Thyroid gland (tissue), 4 donors: ENCODE measurements around the gene RASD1. TPM values are rescaled to one million over a fixed set of nuclear protein-coding genes. Genes with fewer than 3 reads are reported as not detected.
"Not testable (repeated sequence)": the region's sequence is repeated elsewhere in the genome, so short reads cannot be mapped to it uniquely, and the experiment has no call there.

Experiments used
- DNase-seq, 2 donors: peaks; one replicate each; pipeline ENCODE4 v3.0.0-alpha.2; 2019
- H3K27ac ChIP-seq, 3 donors: fragments of 200-600 bp; sonication (generic); 1 replicate in 2 of 3; 2 replicates in 1 of 3; pipeline ENCODE4 v1.5.1; 2016 to 2019; ENCODE audit warnings: mild to moderate bottlenecking in 1 of 3, moderate library complexity in 1 of 3
- H3K27me3 ChIP-seq: fragments of 200-600 bp; sonication (generic); one replicate; pipeline ENCODE4 v1.5.1; 2019
- H3K36me3 ChIP-seq, 2 donors: fragments of 200-600 bp; sonication (generic); one replicate each; pipeline ENCODE4 v1.5.1; 2016 to 2019
- H3K4me1 ChIP-seq, 2 donors: fragments of 200-600 bp; sonication (generic); one replicate each; pipeline ENCODE4 v1.5.1; 2017 to 2019
- H3K4me3 ChIP-seq, 3 donors: fragments of 200-600 bp; sonication (generic); replicated peaks in 1 of 3; 1 replicate in 2 of 3; 2 replicates in 1 of 3; pipeline ENCODE4 v1.5.1; 2016; ENCODE audit warnings: mild to moderate bottlenecking in 1 of 3
- H3K9me3 ChIP-seq: fragments of 200-600 bp; sonication (generic); one replicate; pipeline ENCODE4 v1.5.1; 2017
- POLR2A ChIP-seq, 2 donors: fragments of 450-650 bp; IDR thresholded peaks; one replicate each; pipeline ENCODE4 v1.6.1; 2017; ENCODE audit warnings: antibody characterized with exemption in 2 of 2, mild to moderate bottlenecking in 2 of 2, moderate library complexity in 1 of 2
- WGBS, 2 donors: methylation state at CpG; one replicate each; pipeline ENCODE4 v1.1.5; 2017; 5-methylcytosine and 5-hydroxymethylcytosine counted together
- intact Hi-C: fragments of 100-400 bp; cut with DNase I; formaldehyde crosslinking; loops from one replicate; pipeline ENCODE4 v1.15.1; 2023
- total RNA-seq, 4 donors: library from RNA; depleted of rRNA; stranded (reverse); fragments of >200 nt; gene quantifications; one replicate each; pipeline ENCODE4 v1.2.3, GENCODE V29; 2016
- TF ChIP-seq, protein P1 (sequence below), 6 experiments: fragments of 200-600 bp in 3 of 6; fragments of 450-650 bp in 3 of 6; sonication (generic) in 3 of 6; IDR thresholded peaks; one replicate each; pipeline ENCODE4 v1.5.1; 2016 to 2019; ENCODE audit warnings: antibody characterized with exemption in 6 of 6, mild to moderate bottlenecking in 2 of 6, inconsistent platforms in 1 of 6, moderate library complexity in 1 of 6

RASD1 gene
- total RNA-seq, 4 donors from 2014 or later = 114 to 149 (median 141) TPM

DNA sequence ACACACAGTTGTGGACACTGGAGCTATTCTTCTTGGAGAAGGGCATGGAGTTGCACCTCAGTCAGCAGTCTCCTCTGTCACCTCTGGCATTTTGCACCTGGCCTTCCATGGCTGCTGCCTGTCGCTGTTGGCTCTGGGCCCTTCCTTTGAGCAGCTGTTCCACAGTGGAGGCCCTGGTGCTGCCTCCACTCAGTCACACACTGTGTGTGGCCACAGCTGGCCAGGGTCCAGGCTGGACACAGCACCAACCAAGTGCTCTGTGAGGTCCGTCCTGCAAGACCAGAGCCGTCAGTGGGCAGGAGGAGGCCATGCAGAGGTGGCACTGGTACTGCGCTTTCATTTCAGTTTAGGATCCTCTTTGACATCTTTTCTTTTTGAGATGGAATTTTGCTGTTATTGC lies 41.0 kb downstream of the RASD1 start:
- no peaks in the 10 kb centered on the region for H3K27me3 ChIP-seq
- H3K4me1 ChIP-seq = no peaks in the 10 kb centered on the region
- no peak overlapping the region for H3K27ac ChIP-seq
- 59 to 92% methylated on average over 4 of the region's 4 CpGs for WGBS, 2 donors
- no peak overlapping the region for H3K4me3 ChIP-seq
- no peak for TF ChIP-seq POLR2A (IDR thresholded peaks at IDR 0.05)
- TF ChIP-seq, protein P1, sequence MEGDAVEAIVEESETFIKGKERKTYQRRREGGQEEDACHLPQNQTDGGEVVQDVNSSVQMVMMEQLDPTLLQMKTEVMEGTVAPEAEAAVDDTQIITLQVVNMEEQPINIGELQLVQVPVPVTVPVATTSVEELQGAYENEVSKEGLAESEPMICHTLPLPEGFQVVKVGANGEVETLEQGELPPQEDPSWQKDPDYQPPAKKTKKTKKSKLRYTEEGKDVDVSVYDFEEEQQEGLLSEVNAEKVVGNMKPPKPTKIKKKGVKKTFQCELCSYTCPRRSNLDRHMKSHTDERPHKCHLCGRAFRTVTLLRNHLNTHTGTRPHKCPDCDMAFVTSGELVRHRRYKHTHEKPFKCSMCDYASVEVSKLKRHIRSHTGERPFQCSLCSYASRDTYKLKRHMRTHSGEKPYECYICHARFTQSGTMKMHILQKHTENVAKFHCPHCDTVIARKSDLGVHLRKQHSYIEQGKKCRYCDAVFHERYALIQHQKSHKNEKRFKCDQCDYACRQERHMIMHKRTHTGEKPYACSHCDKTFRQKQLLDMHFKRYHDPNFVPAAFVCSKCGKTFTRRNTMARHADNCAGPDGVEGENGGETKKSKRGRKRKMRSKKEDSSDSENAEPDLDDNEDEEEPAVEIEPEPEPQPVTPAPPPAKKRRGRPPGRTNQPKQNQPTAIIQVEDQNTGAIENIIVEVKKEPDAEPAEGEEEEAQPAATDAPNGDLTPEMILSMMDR (IDR thresholded peaks at IDR 0.05) = no peak
- no peaks in the 10 kb centered on the region for H3K36me3 ChIP-seq
- intact Hi-C loops = no loop called here
- no peaks in the 10 kb centered on the region for H3K9me3 ChIP-seq
- peak in 1 of 2 donors; percentile 35 for DNase-seq

DNA sequence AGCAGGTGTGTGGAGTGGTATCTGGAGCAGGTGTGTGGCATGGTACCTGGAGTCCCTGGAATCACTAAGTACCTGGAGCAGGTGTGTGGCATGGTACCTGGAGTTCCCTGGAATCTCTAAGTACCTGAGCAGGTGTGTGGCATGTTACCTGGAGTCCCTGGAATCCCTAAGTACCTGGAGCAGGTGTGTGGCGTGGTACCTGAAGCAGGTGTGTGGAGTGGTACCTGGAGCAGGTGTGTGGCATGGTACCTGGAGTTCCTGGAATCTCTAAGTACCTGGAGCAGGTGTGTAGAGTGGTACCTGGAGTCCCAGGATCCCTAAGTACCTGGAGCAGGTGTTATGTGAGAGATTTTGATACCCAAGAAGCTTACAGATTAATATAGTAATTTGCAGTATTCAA lies 41.5 kb downstream of the RASD1 start:
- DNase-seq, H3K27ac ChIP-seq, H3K4me3 ChIP-seq, H3K27me3 ChIP-seq, H3K9me3 ChIP-seq, intact Hi-C loops, H3K4me1 ChIP-seq, H3K36me3 ChIP-seq: not testable (repeated sequence)
- WGBS, 2 donors = 88 to 91% methylated on average over 1 of the region's 1 CpG

DNA sequence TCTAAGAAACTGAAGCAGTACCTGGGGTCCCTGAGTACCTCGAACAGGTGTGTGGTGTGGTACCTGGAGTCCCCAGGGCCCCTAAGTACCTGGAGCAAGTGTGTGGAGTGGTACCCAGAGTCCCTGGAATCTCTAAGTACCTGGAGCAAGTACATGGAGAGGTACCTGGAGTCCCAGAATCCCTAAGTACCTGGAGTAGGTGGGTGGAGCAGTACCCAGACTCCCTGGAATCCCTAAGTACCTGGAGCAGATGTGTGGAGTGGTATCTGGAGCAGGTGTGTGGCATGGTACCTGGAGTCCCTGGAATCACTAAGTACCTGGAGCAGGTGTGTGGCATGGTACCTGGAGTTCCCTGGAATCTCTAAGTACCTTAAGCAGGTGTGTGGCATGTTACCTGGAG lies 41.9 kb downstream of the RASD1 start:
- Histone ChIP-seq H3K36me3 (no peaks in the 10 kb centered on the region), H3K27me3 (no peaks in the 10 kb centered on the region), H3K4me3 (no peak overlapping the region), H3K27ac (no peak overlapping the region), H3K4me1 (peaks cover 0 to 5% of the 10 kb centered on the region in 2 donors), H3K9me3 (no peaks in the 10 kb centered on the region)
- intact Hi-C loops = no loop called here
- DNase-seq = no peak
- TF ChIP-seq POLR2A (IDR thresholded peaks at IDR 0.05) = no peak
- TF ChIP-seq, protein P1 (IDR thresholded peaks at IDR 0.05) = no peak
- WGBS, 2 donors = 89 to 95% methylated on average over 1 of the region's 1 CpG

DNA sequence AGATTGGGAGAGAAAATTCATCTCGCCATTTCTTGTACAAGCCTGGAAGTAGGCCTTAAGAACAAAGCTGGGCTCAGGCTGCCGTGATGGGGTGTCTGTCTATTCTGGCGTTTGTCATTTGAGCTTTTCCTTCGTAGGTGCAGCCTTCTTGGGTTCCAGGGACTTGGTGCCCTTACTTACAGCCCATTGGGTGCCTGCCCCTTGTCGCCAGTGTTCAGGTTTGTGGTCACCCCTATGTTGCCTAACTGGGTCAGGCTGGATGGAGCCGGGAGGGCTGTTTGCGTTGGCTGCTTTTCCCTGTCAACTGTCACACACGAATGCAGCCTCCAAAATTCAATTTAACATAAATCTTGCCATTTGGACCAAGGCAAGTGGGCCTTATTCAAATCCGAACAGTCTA lies 43.1 kb downstream of the RASD1 start:
- Histone ChIP-seq H3K36me3 (no peaks in the 10 kb centered on the region), H3K4me3 (no peak overlapping the region), H3K27ac (no peak overlapping the region), H3K27me3 (no peaks in the 10 kb centered on the region), H3K9me3 (no peaks in the 10 kb centered on the region), H3K4me1 (peaks cover 11 to 16% of the 10 kb centered on the region in 2 donors)
- intact Hi-C loops = no loop called here
- TF ChIP-seq POLR2A (IDR thresholded peaks at IDR 0.05) = no peak
- WGBS, 2 donors = 81 to 85% methylated on average over 9 of the region's 9 CpGs
- no peak for DNase-seq

DNA sequence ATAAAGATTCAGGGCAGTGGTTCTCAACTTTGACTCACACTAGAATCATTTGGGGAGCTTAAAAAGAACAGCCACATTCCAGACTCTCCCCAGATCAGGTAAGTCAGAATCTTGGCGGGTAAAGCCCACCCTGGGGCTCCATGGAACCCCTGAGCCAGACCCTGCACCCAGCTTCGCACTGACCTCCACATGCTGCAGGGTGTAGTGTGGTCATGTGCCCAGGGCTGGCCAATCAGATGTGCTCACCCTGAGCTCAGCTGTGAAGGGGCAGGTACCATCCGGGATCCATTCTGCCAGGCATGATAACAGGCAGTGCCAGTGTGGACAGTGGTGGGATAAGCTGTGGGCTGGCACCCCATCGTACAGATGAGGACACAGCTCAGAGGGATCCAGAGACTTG lies 47.5 kb downstream of the RASD1 start:
- Histone ChIP-seq H3K27me3 (no peaks in the 10 kb centered on the region), H3K27ac (peak overlapping the region; percentile 85 to 91 (median 88)), H3K4me1 (peaks cover 34 to 59% of the 10 kb centered on the region in 2 donors), H3K36me3 (no peaks in the 10 kb centered on the region), H3K9me3 (no peaks in the 10 kb centered on the region), H3K4me3 (no peak overlapping the region)
- TF ChIP-seq, protein P1 (IDR thresholded peaks at IDR 0.05) = no peak
- no peak for TF ChIP-seq POLR2A (IDR thresholded peaks at IDR 0.05)
- DNase-seq = no peak
- intact Hi-C loops = no loop called here
- 88 to 100% methylated on average over 2 to 4 of the region's 4 CpGs for WGBS, 2 donors

DNA sequence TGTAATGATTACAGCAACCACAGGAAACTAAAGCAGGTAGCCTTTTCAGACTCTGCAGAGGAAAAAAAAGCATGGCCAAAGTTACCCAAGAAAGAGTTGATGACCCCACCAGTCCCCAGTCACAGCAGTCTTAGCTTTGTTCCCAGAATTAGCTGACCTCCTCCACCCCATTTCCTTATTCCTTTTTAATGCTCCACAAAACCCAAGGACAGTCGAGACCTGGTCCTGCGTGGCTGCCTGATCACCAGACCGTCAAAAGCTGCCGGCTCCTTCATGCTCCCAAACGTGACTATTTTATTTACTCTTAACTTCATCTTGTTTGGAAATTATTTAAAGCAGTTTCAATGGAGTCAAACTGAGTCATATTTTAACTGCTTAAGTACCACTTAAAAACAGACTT lies 48.1 kb downstream of the RASD1 start:
- H3K9me3 ChIP-seq = no peaks in the 10 kb centered on the region
- H3K27me3 ChIP-seq = no peaks in the 10 kb centered on the region
- DNase-seq = peak; percentile 60 to 73
- H3K4me1 ChIP-seq = peaks cover 41 to 66% of the 10 kb centered on the region in 2 donors
- 18 to 31% methylated on average over 5 of the region's 5 CpGs for WGBS, 2 donors
- H3K27ac ChIP-seq = peak overlapping the region; percentile 85 to 91 (median 88)
- intact Hi-C loops = no loop called here
- TF ChIP-seq, protein P1 (IDR thresholded peaks at IDR 0.05) = no peak
- no peak for TF ChIP-seq POLR2A (IDR thresholded peaks at IDR 0.05)
- H3K4me3 ChIP-seq = no peak overlapping the region
- no peaks in the 10 kb centered on the region for H3K36me3 ChIP-seq
